ENCODE data around the gene RBX1. TPM values are rescaled to one million over a fixed set of nuclear protein-coding genes. Genes with fewer than 3 reads are reported as not detected.

RBX1 gene
- total RNA-seq, 4 donors from 2014 or later, result 30.2 to 42.4 (median 39.2) TPM

DNA sequence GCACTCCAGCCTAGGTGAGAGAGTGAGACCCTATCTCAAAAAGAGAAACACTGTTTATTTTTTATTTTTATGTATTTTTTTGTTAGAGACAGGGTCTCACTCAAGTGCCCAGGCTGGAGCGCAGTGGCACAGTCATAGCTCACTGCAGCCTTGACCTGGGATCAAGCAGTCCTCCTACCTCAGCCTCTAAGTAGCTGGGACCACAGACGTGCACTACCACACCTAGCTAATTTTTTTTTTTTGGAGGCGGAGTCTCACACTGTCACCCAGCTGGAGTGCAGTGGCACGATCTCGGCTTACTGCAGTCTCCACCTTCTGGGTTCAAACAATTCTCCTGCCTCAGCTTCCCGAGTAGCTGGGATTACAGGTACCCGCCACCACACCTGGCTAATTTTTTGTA lies 6.4 kb downstream of the RBX1 start:
- DNase-seq (ENCODE audit: low spot score in 2 of 2), result no peak

DNA sequence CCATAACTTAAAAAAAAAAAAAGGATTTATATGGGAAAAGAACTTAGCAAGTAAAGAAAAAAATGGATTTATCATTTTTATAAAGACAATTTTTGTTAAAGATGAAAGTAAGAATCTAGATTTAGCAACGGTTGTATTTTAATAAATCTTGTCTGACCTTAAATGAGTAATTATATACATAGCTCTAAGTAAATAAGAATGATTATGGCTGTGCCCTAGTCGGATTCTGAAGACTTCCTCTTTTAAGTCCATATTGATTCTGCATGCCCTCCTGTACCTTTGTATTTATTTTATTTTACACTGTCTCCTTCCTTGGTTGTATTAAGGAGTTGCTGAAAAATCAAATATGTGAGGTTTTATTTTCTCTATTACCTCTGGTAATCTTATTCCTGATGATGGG lies 7.1 kb downstream of the RBX1 start:
- WGBS, result 83% methylated on average over 2 of the region's 2 CpGs
- TF ChIP-seq POLR2A (IDR thresholded peaks at IDR 0.05) (no peak), EP300 (IDR thresholded peaks at IDR 0.05) (no peak), POLR2AphosphoS5 (IDR thresholded peaks at IDR 0.05) (no peak)
- TF ChIP-seq, protein P1, sequence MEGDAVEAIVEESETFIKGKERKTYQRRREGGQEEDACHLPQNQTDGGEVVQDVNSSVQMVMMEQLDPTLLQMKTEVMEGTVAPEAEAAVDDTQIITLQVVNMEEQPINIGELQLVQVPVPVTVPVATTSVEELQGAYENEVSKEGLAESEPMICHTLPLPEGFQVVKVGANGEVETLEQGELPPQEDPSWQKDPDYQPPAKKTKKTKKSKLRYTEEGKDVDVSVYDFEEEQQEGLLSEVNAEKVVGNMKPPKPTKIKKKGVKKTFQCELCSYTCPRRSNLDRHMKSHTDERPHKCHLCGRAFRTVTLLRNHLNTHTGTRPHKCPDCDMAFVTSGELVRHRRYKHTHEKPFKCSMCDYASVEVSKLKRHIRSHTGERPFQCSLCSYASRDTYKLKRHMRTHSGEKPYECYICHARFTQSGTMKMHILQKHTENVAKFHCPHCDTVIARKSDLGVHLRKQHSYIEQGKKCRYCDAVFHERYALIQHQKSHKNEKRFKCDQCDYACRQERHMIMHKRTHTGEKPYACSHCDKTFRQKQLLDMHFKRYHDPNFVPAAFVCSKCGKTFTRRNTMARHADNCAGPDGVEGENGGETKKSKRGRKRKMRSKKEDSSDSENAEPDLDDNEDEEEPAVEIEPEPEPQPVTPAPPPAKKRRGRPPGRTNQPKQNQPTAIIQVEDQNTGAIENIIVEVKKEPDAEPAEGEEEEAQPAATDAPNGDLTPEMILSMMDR (IDR thresholded peaks at IDR 0.05), result no peak
- Histone ChIP-seq H3K27me3 (no peaks in the 10 kb centered on the region), H3K36me3 (peaks cover 59% of the 10 kb centered on the region), H3K4me1 (peaks cover 16% of the 10 kb centered on the region), H3K27ac (no peak overlapping the region), H3K4me3 (no peak overlapping the region), H3K9me3 (no peaks in the 10 kb centered on the region)
- no peak for DNase-seq (ENCODE audit: low spot score in 2 of 2)

More for the DNA sequence above, 6.4 kb downstream of the RBX1 start:
- Histone ChIP-seq H3K4me1 (peaks cover 23% of the 10 kb centered on the region), H3K36me3 (peaks cover 57% of the 10 kb centered on the region), H3K4me3 (no peak overlapping the region), H3K27me3 (no peaks in the 10 kb centered on the region), H3K9me3 (no peaks in the 10 kb centered on the region), H3K27ac (no peak overlapping the region)
- 90% methylated on average over 7 of the region's 7 CpGs for WGBS
- TF ChIP-seq EP300 (IDR thresholded peaks at IDR 0.05), result no peak
- TF ChIP-seq POLR2AphosphoS5 (IDR thresholded peaks at IDR 0.05), result no peak
- no peak for TF ChIP-seq POLR2A (IDR thresholded peaks at IDR 0.05)
- TF ChIP-seq, protein P1 (IDR thresholded peaks at IDR 0.05), result no peak

DNA sequence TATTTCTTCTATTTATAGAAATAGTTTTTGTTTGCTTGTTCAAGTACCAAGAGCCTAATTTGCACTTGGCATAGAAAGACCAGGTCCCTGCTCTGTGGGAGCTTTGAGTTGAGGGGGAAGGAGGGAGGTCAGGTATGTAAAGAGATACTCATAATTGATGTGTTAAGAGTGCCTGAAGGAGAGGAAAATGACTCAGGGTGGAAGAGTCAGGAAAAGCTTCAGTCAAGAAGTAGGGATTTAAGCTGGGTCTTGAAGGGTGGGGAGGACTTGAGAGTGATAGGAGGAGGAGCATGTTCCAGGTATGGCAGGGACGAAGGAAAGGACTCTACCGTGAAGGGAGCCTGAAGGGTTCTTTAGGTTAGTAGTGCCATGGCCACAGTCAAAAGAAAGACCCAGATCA lies 9.0 kb downstream of the RBX1 start:
- H3K9me3 ChIP-seq, result no peaks in the 10 kb centered on the region
- H3K4me3 ChIP-seq, result no peak overlapping the region
- no peaks in the 10 kb centered on the region for H3K27me3 ChIP-seq
- peaks cover 75% of the 10 kb centered on the region for H3K36me3 ChIP-seq
- DNase-seq (ENCODE audit: low spot score in 2 of 2), result no peak
- 70% methylated on average over 2 of the region's 2 CpGs for WGBS
- TF ChIP-seq POLR2A (IDR thresholded peaks at IDR 0.05), result no peak
- TF ChIP-seq EP300 (IDR thresholded peaks at IDR 0.05), result no peak
- no peak for TF ChIP-seq POLR2AphosphoS5 (IDR thresholded peaks at IDR 0.05)
- TF ChIP-seq, protein P1 (IDR thresholded peaks at IDR 0.05), result no peak
- no peak overlapping the region for H3K27ac ChIP-seq
- H3K4me1 ChIP-seq, result peaks cover 4% of the 10 kb centered on the region

DNA sequence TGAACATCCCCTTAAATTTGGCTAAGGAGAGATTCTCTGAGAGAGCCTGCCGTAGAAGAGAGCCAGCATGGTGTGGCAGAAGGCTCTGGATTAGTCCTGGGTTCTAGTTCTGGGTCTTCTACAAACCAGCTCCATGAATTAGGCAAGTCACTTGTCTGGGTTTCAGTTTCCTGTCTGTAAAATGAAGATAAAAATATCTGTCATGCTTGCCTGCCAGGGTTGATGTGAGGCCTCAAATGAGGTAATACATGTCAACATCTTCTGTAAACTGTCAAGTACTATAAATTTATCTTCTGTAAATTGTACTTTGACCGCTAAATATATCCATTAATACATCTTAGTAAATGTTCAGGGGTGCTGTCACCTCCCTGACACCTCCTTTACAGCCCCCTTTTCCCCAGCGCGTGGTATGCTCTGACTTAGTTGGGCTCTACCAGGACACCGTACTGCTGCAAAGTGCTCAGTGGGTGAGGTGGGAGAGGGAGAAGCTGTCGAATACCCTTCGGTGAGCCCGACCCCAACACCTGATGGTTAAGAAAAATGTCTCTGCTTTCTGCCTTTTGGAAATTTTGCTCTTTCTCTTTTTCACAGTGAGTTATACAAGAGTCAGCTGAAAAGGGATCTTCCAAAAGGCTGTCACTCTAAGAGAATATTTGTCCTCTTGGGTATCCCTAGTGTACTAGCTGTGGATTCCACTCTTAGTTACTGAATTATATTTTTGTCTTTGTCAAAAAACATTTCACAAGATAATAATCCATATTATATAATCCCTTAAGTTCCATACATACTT lies 15.0 kb downstream of the RBX1 start:
- WGBS, result 89% methylated on average over 8 of the region's 8 CpGs
- no peaks in the 10 kb centered on the region for H3K9me3 ChIP-seq
- no peak for DNase-seq (ENCODE audit: low spot score in 2 of 2)
- H3K4me1 ChIP-seq, result no peaks in the 10 kb centered on the region
- TF ChIP-seq, protein P1 (IDR thresholded peaks at IDR 0.05), result no peak
- TF ChIP-seq EP300 (IDR thresholded peaks at IDR 0.05), result no peak
- no peak for TF ChIP-seq POLR2AphosphoS5 (IDR thresholded peaks at IDR 0.05)
- no peak for TF ChIP-seq POLR2A (IDR thresholded peaks at IDR 0.05)
- H3K27ac ChIP-seq, result no peak overlapping the region
- H3K27me3 ChIP-seq, result no peaks in the 10 kb centered on the region
- peaks cover 90% of the 10 kb centered on the region for H3K36me3 ChIP-seq
- H3K4me3 ChIP-seq, result no peak overlapping the region

DNA sequence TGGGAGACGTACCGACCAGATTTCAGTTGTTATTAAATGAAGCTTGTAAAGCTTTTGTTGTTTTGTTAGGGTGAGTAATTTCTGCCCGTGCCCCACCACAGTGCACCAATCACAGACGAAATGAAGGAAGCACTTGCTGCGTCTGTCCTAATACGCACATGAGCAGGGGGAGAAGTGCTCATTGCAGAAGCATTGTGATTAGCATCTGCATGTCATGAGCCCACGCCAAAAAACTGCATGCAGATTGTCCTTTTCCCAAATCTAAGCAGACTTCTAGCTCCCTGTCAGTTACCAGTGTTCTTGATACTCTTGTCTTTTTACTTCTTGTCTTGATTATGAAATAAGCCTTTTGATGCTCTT lies 15.5 kb downstream of the RBX1 start:
- no peak for DNase-seq (ENCODE audit: low spot score in 2 of 2)
- H3K36me3 ChIP-seq, result peaks cover 89% of the 10 kb centered on the region
- H3K27ac ChIP-seq, result no peak overlapping the region
- H3K9me3 ChIP-seq, result no peaks in the 10 kb centered on the region
- no peak overlapping the region for H3K4me3 ChIP-seq
- no peaks in the 10 kb centered on the region for H3K27me3 ChIP-seq
- no peak for TF ChIP-seq POLR2AphosphoS5 (IDR thresholded peaks at IDR 0.05)
- TF ChIP-seq EP300 (IDR thresholded peaks at IDR 0.05), result no peak
- no peak for TF ChIP-seq POLR2A (IDR thresholded peaks at IDR 0.05)
- TF ChIP-seq, protein P1 (IDR thresholded peaks at IDR 0.05), result no peak
- no peaks in the 10 kb centered on the region for H3K4me1 ChIP-seq
- WGBS, result 81% methylated on average over 7 of the region's 7 CpGs

All from suprapubic skin (tissue), 4 donors.